Measurements from ENCODE around the gene MPG. TPM values are rescaled to one million over a fixed set of nuclear protein-coding genes. Genes with fewer than 3 reads are reported as not detected.

Gene MPG
- total RNA-seq, 1 donor from 2014 or later: 44.4 TPM

Other genes with a start within 250 kb of the MPG start
- 11.5 TPM for gene POLR3K, start 24.6 kb upstream of the MPG start, total RNA-seq
- 23.0 TPM for gene SNRNP25, start 24.4 kb upstream of the MPG start, total RNA-seq
- gene RHBDF1, start 5.6 kb upstream of the MPG start, total RNA-seq: 30.0 TPM
- gene NPRL3, start 60.4 kb downstream of the MPG start, total RNA-seq: 22.5 TPM
- not detected for gene HBZ, start 74.4 kb downstream of the MPG start, total RNA-seq
- gene HBM, start 87.8 kb downstream of the MPG start, total RNA-seq: not detected
- 248 TPM for gene HBA2, start 94.7 kb downstream of the MPG start, total RNA-seq
- 275 TPM for gene HBA1, start 98.5 kb downstream of the MPG start, total RNA-seq
- gene HBQ1, start 102.2 kb downstream of the MPG start, total RNA-seq: not detected
- 56.7 TPM for gene LUC7L, start 151.2 kb downstream of the MPG start, total RNA-seq
- 90.6 TPM for gene FAM234A, start 156.6 kb downstream of the MPG start, total RNA-seq
- gene RGS11, start 197.7 kb downstream of the MPG start, total RNA-seq: 21.4 TPM
- 8.6 TPM for gene ARHGDIG, start 202.4 kb downstream of the MPG start, total RNA-seq
- gene PDIA2, start 204.9 kb downstream of the MPG start, total RNA-seq: 2.2 TPM